Activated CD4-positive, alpha-beta T cell treated with anti-CD3 and anti-CD28 coated beads for 1 hour (primary cell): ENCODE data around the gene CHST13.

Source experiments
- DNase-seq: peaks from one replicate; pipeline ENCODE4 v3.0.0-alpha.2; 2020

CHST13 gene

GRCh38 chr3:126488185-126488584 is 35.8 kb upstream of the CHST13 start:
- no peak for DNase-seq

- DNase-seq, result no peak
These were observed 34.9 kb upstream of the CHST13 start for GRCh38 chr3:126488886-126489569.

- DNase-seq, result no peak
These were observed 33.3 kb upstream of the CHST13 start for GRCh38 chr3:126490619-126491018.

GRCh38 chr3:126491221-126492013 is 32.5 kb upstream of the CHST13 start:
- DNase-seq, result no peak

GRCh38 chr3:126493051-126493450 is 30.9 kb upstream of the CHST13 start:
- no peak for DNase-seq

GRCh38 chr3:126493739-126494138 is 30.2 kb upstream of the CHST13 start:
- no peak for DNase-seq

- no peak for DNase-seq
These were observed 29.6 kb upstream of the CHST13 start for GRCh38 chr3:126494204-126494969.

- no peak for DNase-seq
These were observed 29.1 kb upstream of the CHST13 start for GRCh38 chr3:126494970-126495230.

- no peak for DNase-seq
These were observed 28.2 kb upstream of the CHST13 start for GRCh38 chr3:126495786-126496185.

- DNase-seq, result no peak
These were observed 26.8 kb upstream of the CHST13 start for GRCh38 chr3:126496894-126497850.

- no peak for DNase-seq
These were observed 26.0 kb upstream of the CHST13 start for GRCh38 chr3:126497956-126498355.

GRCh38 chr3:126498461-126498860 is 25.5 kb upstream of the CHST13 start:
- no peak for DNase-seq

- DNase-seq, result no peak
These were observed 25.0 kb upstream of the CHST13 start for GRCh38 chr3:126498929-126499328.

GRCh38 chr3:126499401-126499800 is 24.6 kb upstream of the CHST13 start:
- DNase-seq, result no peak

- no peak for DNase-seq
These were observed 23.9 kb upstream of the CHST13 start for GRCh38 chr3:126500016-126500415.

- no peak for DNase-seq
These were observed 22.9 kb upstream of the CHST13 start for GRCh38 chr3:126501054-126501453.

- no peak for DNase-seq
These were observed 22.2 kb upstream of the CHST13 start for GRCh38 chr3:126501736-126502135.

GRCh38 chr3:126502656-126503055 is 21.3 kb upstream of the CHST13 start:
- no peak for DNase-seq

GRCh38 chr3:126503701-126504100 is 20.3 kb upstream of the CHST13 start:
- DNase-seq, result no peak

- no peak for DNase-seq
These were observed 16.1 kb upstream of the CHST13 start for GRCh38 chr3:126507886-126508285.

- no peak for DNase-seq
These were observed 15.4 kb upstream of the CHST13 start for GRCh38 chr3:126508564-126508964.

GRCh38 chr3:126509597-126510307 is 14.2 kb upstream of the CHST13 start:
- no peak for DNase-seq
